Measurements from ENCODE around the gene DDX6. TPM values are rescaled to one million over a fixed set of nuclear protein-coding genes. Genes with fewer than 3 reads are reported as not detected.

The DDX6 gene
- total RNA-seq, 1 experiment from 2014 or later = 155 TPM

- intact Hi-C loops (cut with micrococcal nuclease; ENCODE audit: unreplicated experiment) = no loop called here
- Histone ChIP-seq H3K27ac (ENCODE audit: low read length) (no peak overlapping the region), H3K4me3 (ENCODE audit: low read depth in 2 of 2, low read length in 2 of 2) (no peak overlapping the region), H3K9me3 (ENCODE audit: control insufficient read depth, insufficient read depth, low read depth, low read length) (no peaks in the 10 kb centered on the region), H3K27me3 (ENCODE audit: control insufficient read depth, insufficient read depth, low read length) (no peaks in the 10 kb centered on the region; the same call in 1 of the 2 replicates), H3K36me3 (ENCODE audit: control insufficient read depth, insufficient read depth, low read length) (no peaks in the 10 kb centered on the region), H3K4me1 (ENCODE audit: control insufficient read depth, insufficient read depth, low read length) (no peaks in the 10 kb centered on the region)
- CTCF ChIA-PET = no interaction called here
- TF ChIP-seq SIN3A (IDR thresholded peaks at IDR 0.05; ENCODE audit: borderline replicate concordance, insufficient read depth, low read depth, low read length) (no peak), TCF7L2 (IDR thresholded peaks at IDR 0.05; ENCODE audit: low read depth, low read length) (no peak), CTCF (IDR thresholded peaks at IDR 0.05) (no peak), POLR2AphosphoS5 (IDR thresholded peaks at IDR 0.05; ENCODE audit: low read depth, low read length) (no peak)
- TF ChIP-seq, protein P1, sequence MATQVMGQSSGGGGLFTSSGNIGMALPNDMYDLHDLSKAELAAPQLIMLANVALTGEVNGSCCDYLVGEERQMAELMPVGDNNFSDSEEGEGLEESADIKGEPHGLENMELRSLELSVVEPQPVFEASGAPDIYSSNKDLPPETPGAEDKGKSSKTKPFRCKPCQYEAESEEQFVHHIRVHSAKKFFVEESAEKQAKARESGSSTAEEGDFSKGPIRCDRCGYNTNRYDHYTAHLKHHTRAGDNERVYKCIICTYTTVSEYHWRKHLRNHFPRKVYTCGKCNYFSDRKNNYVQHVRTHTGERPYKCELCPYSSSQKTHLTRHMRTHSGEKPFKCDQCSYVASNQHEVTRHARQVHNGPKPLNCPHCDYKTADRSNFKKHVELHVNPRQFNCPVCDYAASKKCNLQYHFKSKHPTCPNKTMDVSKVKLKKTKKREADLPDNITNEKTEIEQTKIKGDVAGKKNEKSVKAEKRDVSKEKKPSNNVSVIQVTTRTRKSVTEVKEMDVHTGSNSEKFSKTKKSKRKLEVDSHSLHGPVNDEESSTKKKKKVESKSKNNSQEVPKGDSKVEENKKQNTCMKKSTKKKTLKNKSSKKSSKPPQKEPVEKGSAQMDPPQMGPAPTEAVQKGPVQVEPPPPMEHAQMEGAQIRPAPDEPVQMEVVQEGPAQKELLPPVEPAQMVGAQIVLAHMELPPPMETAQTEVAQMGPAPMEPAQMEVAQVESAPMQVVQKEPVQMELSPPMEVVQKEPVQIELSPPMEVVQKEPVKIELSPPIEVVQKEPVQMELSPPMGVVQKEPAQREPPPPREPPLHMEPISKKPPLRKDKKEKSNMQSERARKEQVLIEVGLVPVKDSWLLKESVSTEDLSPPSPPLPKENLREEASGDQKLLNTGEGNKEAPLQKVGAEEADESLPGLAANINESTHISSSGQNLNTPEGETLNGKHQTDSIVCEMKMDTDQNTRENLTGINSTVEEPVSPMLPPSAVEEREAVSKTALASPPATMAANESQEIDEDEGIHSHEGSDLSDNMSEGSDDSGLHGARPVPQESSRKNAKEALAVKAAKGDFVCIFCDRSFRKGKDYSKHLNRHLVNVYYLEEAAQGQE (IDR thresholded peaks at IDR 0.05; ENCODE audit: insufficient read depth in 1 of 2, low read depth in 2 of 2, low read length in 1 of 2) = no peak
- POLR2A ChIA-PET = no interaction called here
- DNase-seq (ENCODE audit: low read depth, low spot score) (no peak), ATAC-seq (no peak)
- BruUV-seq (replicated peaks) = no TSS peak
- in situ Hi-C loops (cut with HindIII; ENCODE audit: low pct_unique_long_range_greater_than_20kb, low sequenced_read_pairs) = no loop called here
Observed at GRCh38 chr11:118812485-118812884, 21.5 kb upstream of the DDX6 start.

DNA sequence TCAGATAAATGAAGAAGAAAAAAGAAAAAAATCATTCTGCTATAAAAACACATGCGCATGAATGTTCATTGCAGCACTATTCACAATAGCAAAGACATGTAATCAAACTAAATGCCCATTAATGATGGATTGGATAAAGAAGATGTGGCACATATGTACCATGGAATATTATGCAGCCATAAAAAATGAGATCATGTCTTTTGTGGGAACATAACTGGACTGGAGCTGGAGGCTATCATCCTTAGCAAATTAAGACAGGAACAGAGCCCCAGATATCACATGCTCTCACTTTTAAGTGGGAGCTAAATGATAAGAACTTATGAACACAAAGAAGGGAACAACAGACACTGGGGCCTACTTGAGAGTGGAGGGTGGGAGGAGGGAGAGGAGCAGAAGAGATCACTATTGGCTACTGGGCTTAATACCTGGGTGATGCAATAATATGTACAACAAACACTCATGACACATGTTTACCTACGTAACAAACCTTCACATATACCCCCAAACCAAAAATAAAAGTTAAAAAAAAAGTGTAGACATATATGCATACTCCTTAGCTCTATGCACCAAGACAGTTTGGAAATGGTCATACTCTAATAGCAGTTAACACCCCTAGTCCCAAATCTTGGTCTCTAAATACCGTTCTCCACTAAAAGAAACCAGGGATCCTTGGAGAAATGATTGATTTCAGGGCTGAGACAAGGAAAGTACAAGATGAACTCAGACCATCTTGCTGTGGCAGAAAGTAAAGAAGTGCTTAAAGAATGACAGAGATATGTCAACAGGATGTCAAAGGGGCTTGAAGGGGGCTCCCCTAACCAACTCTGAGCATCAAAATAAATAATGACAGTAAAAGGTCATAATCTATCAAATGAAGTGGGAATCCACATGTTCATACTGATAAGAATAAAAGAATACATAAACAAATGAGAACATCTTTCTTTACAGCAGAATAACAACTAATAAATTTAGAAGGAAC, 17.1 kb upstream of the DDX6 start:
- no peaks in the 10 kb centered on the region for H3K4me1 ChIP-seq (ENCODE audit: control insufficient read depth, insufficient read depth, low read length)
- no peak overlapping the region for H3K27ac ChIP-seq (ENCODE audit: low read length)
- H3K36me3 ChIP-seq (ENCODE audit: control insufficient read depth, insufficient read depth, low read length) = no peaks in the 10 kb centered on the region
- TF ChIP-seq SIN3A (IDR thresholded peaks at IDR 0.05; ENCODE audit: borderline replicate concordance, insufficient read depth, low read depth, low read length) = no peak
- TF ChIP-seq POLR2AphosphoS5 (IDR thresholded peaks at IDR 0.05; ENCODE audit: low read depth, low read length) = no peak
- TF ChIP-seq, protein P1 (IDR thresholded peaks at IDR 0.05; ENCODE audit: insufficient read depth in 1 of 2, low read depth in 2 of 2, low read length in 1 of 2) = no peak
- TF ChIP-seq TCF7L2 (IDR thresholded peaks at IDR 0.05; ENCODE audit: low read depth, low read length) = no peak
- no peak for TF ChIP-seq CTCF (IDR thresholded peaks at IDR 0.05)
- no TSS peak for BruUV-seq (replicated peaks)
- intact Hi-C loops (cut with micrococcal nuclease; ENCODE audit: unreplicated experiment) = no loop called here
- POLR2A ChIA-PET = no interaction called here
- H3K9me3 ChIP-seq (ENCODE audit: control insufficient read depth, insufficient read depth, low read depth, low read length) = no peaks in the 10 kb centered on the region
- in situ Hi-C loops (cut with HindIII; ENCODE audit: low pct_unique_long_range_greater_than_20kb, low sequenced_read_pairs) = no loop called here
- peaks cover 7% of the 10 kb centered on the region; the same call in 1 of the 2 replicates for H3K27me3 ChIP-seq (ENCODE audit: control insufficient read depth, insufficient read depth, low read length)
- no peak for DNase-seq (ENCODE audit: low read depth, low spot score)
- no peak overlapping the region for H3K4me3 ChIP-seq (ENCODE audit: low read depth in 2 of 2, low read length in 2 of 2)
- CTCF ChIA-PET = no interaction called here
- ATAC-seq = no peak
